K562 (cell line): ENCODE data around the gene ASGR2. TPM values are rescaled to one million over a fixed set of nuclear protein-coding genes. Genes with fewer than 3 reads are reported as not detected.
A peak's percentile ranks its signal among the peaks of the same experiment; 100 is the strongest.

Source experiments
- ATAC-seq: fragments of 200-7000 bp; cut with Tn5 transposase; 3 replicates; pipeline ENCODE4 v1.9.1; 2020; ENCODE audit warnings: moderate library complexity
- BruUV-seq: library from RNA; stranded (reverse); fragments of 400-500 nt; replicated peaks from 2 replicates; lab custom pipeline; 2021; lab: Mats Ljungman, UMichigan
- CTCF ChIA-PET: fragments of 300-600 bp; formaldehyde crosslinking; extraction: SDS; loops from one replicate; lab custom pipeline; 2021; ENCODE audit warnings: low intra/inter-chr PET ratio; lab: Yijun Ruan, JAX
- POLR2A ChIA-PET: fragments of 300-600, 350-650 bp; sonication (Branson Sonifier 250); formaldehyde crosslinking; extraction: SDS; loops from one replicate; lab custom pipeline; 2021; ENCODE audit warnings: antibody characterized with exemption, inconsistent platforms; lab: Yijun Ruan, JAX
- DNase-seq, 4 experiments: peaks; one replicate each; pipeline versions ENCODE4 v3.0.0 to v3.0.0-alpha.2; 2011 to 2018; ENCODE audit warnings: low spot score in 3 of 4, mixed read lengths in 3 of 4; ENCODE audit errors: extremely low read depth in 1 of 4
- FAIRE-seq: peaks from 2 replicates; lab custom pipeline; 2011; peaks lifted over from hg19 to GRCh38; lab: Jason Lieb, UNC
- H2AFZ ChIP-seq: 2 replicates; pipeline ENCODE4 v1.6.0; 2011; ENCODE audit warnings: low read depth, low read length, control low read depth, inconsistent platforms
- H3K27ac ChIP-seq: fragments of 200-600 bp; 3 replicates; pipeline ENCODE4 v1.8.0; 2011; ENCODE audit warnings: low read depth, mild to moderate bottlenecking, control low read depth, inconsistent platforms, low read length, moderate library complexity, mixed read lengths; ENCODE audit errors: extremely low read depth
- H3K27me3 ChIP-seq, 2 experiments: fragments of 300-600 bp in 1 of 2; 2 replicates in 1 of 2; 3 replicates in 1 of 2; pipeline versions ENCODE4 v1.6.0 to v1.8.0; 2011; ENCODE audit warnings: inconsistent platforms in 2 of 2, low read length in 2 of 2, mild to moderate bottlenecking in 1 of 2, mixed read lengths in 1 of 2, moderate library complexity in 1 of 2; ENCODE audit not compliant: control insufficient read depth in 2 of 2, insufficient read depth in 2 of 2
- H3K36me3 ChIP-seq: fragments of 300-600 bp; 3 replicates; pipeline ENCODE4 v1.8.0; 2011; ENCODE audit warnings: mild to moderate bottlenecking, low read length, inconsistent platforms; ENCODE audit not compliant: control insufficient read depth, insufficient read depth
- H3K4me1 ChIP-seq, 2 experiments: fragments of 200-600 bp in 1 of 2; replicated peaks in 1 of 2; 2 replicates in 1 of 2; 3 replicates in 1 of 2; pipeline versions ENCODE4 v1.5.1 to v1.8.0; 2011; ENCODE audit warnings: inconsistent platforms in 2 of 2, low read length in 2 of 2, mild to moderate bottlenecking in 1 of 2, mixed read lengths in 1 of 2, moderate library complexity in 1 of 2; ENCODE audit not compliant: control insufficient read depth in 2 of 2, insufficient read depth in 2 of 2
- H3K4me2 ChIP-seq: 2 replicates; pipeline ENCODE4 v1.6.1; 2011; ENCODE audit warnings: low read length, control low read depth, inconsistent platforms, mixed read lengths; ENCODE audit not compliant: insufficient read depth
- H3K4me3 ChIP-seq: fragments of 200-600 bp; sonication (generic), shearing (Covaris generic); 2 replicates; pipeline ENCODE4 v1.5.1; 2016; ENCODE audit warnings: control low read depth, inconsistent platforms
- H3K79me2 ChIP-seq: fragments of 200-600 bp; 3 replicates; pipeline ENCODE4 v1.8.0; 2011; ENCODE audit warnings: low read length, inconsistent platforms; ENCODE audit not compliant: control insufficient read depth, insufficient read depth
- H3K9ac ChIP-seq, 2 experiments: 2 replicates each; pipeline versions ENCODE4 v1.6.0 to v1.6.1; 2011; ENCODE audit warnings: low read depth in 2 of 2, low read length in 2 of 2, control low read depth in 1 of 2, inconsistent platforms in 1 of 2, mild to moderate bottlenecking in 1 of 2, mixed read lengths in 1 of 2; ENCODE audit not compliant: insufficient read depth in 1 of 2
- H3K9me1 ChIP-seq: one replicate; pipeline ENCODE4 v1.6.0; 2011; ENCODE audit warnings: inconsistent platforms, mild to moderate bottlenecking, low read length, moderate library complexity; ENCODE audit not compliant: control insufficient read depth, insufficient read depth
- H3K9me3 ChIP-seq: replicated peaks from 2 replicates; pipeline ENCODE4 v1.5.1; 2011; ENCODE audit warnings: low read depth, low read length, inconsistent platforms; ENCODE audit not compliant: control insufficient read depth, insufficient read depth
- H4K20me1 ChIP-seq: replicated peaks from 2 replicates; pipeline ENCODE4 v1.6.1; 2011; ENCODE audit warnings: low read length, inconsistent platforms, mixed read lengths; ENCODE audit not compliant: control insufficient read depth, insufficient read depth
- FOXM1 ChIP-seq, 2 experiments: fragments of 450-650 bp in 1 of 2; sonication (generic) in 1 of 2; formaldehyde crosslinking in 1 of 2; IDR thresholded peaks; 2 replicates each; pipeline versions ENCODE4 v1.6.1 to v1.9.0; 2017 to 2022; ENCODE audit warnings: low read depth in 2 of 2, mild to moderate bottlenecking in 2 of 2, missing genetic modification reagents in 1 of 2, moderate library complexity in 1 of 2
- RFX1 ChIP-seq: fragments of 450-650 bp; IDR thresholded peaks from 2 replicates; pipeline ENCODE4 v1.6.1; 2016; ENCODE audit warnings: mild to moderate bottlenecking, moderate library complexity
- SP2 ChIP-seq: IDR thresholded peaks from 2 replicates; pipeline ENCODE4 v1.6.1; 2011; ENCODE audit warnings: mild to moderate bottlenecking, low read depth, low read length, moderate library complexity; ENCODE audit not compliant: poor library complexity, severe bottlenecking; ENCODE audit errors: extremely low read depth
- WGBS: fragments of 100-300 bp; shearing (Covaris generic); methylation state at CpG from one replicate; pipeline ENCODE4 v1.1.6; 2016; ENCODE audit warnings: low coverage, mixed read lengths; ENCODE audit not compliant: insufficient coverage; ENCODE audit errors: missing lambda C conversion rate; 5-methylcytosine and 5-hydroxymethylcytosine counted together
- in situ Hi-C: fragments of 300-500 bp; cut with MboI; formaldehyde crosslinking; loops from 4 replicates; pipeline ENCODE4 v1.15.0; 2018; ENCODE audit warnings: inconsistent platforms, mixed read lengths
- intact Hi-C: fragments of 100-400 bp; cut with micrococcal nuclease; formaldehyde crosslinking; loops from 2 replicates; pipeline ENCODE4 v1.14.2; 2022
- polyA plus RNA-seq, 8 experiments: library from polyadenylated mRNA; depleted of rRNA in 4 of 8; stranded (reverse) in 5 of 8; unstranded in 3 of 8; fragments of >200 nt; fragmentation: Nextera tagmentation in 2 of 8; fragmentation: Illumina TruSeq in 1 of 8; extraction: Ambion mirVana in 2 of 8; extraction: Trizol in 1 of 8; gene quantifications; 2 replicates each; pipeline versions ENCODE4 v1.2.1 to v1.2.3, GENCODE V29; 2011 to 2014; ENCODE audit warnings: inconsistent platforms in 1 of 8, missing spikeins in 1 of 8
- total RNA-seq, 7 experiments: library from RNA; depleted of rRNA in 6 of 7; stranded (reverse); fragments of >200 nt in 6 of 7; fragmentation: Illumina TruSeq in 2 of 7; extraction: Trizol in 2 of 7; gene quantifications; 2 replicates each; pipeline versions ENCODE4 v1.2.1 to v1.2.3, GENCODE V29; 2011 to 2021; ENCODE audit warnings: low replicate concordance in 1 of 7

The ASGR2 gene
- total and polyA plus RNA-seq, 9 of the 15 experiments (the other 6 are each of a cell fraction or from before 2014, with no cell fraction given), result not detected

DNA sequence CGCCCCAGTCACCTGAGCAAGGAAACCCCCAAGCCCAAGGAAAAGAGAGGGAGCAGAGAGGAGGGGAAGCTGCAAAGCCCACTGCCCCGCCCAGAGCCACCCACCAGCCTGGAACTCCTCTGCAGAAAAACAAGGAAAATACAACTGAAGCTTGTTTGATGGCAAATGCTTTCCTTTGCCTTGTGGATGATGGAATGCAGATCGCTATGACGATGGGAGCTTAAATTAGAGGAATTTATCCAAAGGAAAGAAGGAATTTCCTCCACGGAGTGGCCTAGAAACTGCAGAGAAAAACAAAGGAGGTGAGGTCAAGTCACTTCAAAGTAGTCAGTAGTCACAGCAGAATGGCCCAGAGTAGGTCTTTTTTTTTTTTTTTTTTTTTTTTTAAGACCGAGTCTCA is 31.5 kb upstream of the ASGR2 start:
- BruUV-seq, result no TSS peak
- Histone ChIP-seq H3K27me3 (peaks cover 9 to 39% of the 10 kb centered on the region in 2 experiments), H3K27ac (no peak overlapping the region), H3K79me2 (no peaks in the 10 kb centered on the region), H4K20me1 (no peaks in the 10 kb centered on the region), H3K4me1 (no peaks in the 10 kb centered on the region; a peak in 1 of 5 replicates), H3K36me3 (no peaks in the 10 kb centered on the region), H3K9me1 (no peaks in the 10 kb centered on the region), H3K9ac (no peak overlapping the region), H3K4me2 (no peak overlapping the region), H2AFZ (no peak overlapping the region), H3K9me3 (no peaks in the 10 kb centered on the region), H3K4me3 (no peak overlapping the region)
- 28% methylated on average over 4 of the region's 6 CpGs for WGBS
- in situ Hi-C loops (no loop called here), intact Hi-C loops (no loop called here)
- CTCF ChIA-PET, result no interaction called here
- DNase-seq (no peak), FAIRE-seq (no peak), ATAC-seq (no peak)
- TF ChIP-seq SP2, result no peak
- TF ChIP-seq RFX1, result peak; percentile 16; the same call in 1 of the 2 replicates
- POLR2A ChIA-PET, result interaction anchor here (1.0 kb wide), 1 partner anchor 19 kb away, joined by 4 read pairs; no protein-coding TSS in a partner anchor

DNA sequence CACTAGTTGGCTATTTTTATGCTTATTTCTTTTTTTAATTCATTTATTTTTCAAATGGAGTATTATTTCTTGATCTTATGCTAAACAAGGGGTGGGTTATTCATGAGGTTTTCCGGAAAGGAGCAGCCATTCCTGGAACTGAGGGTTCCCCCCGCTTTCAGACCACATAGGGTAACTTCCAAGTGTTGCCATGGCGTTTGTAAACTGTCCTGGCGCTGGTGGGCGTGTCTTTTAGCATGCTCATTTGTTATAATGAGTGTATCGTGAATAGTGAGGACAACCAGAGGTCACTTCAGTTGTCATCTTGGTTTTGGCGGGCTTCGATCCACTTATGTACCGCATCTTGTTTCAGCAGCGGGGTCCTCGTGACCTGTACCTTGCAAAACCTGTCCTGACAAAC is 29.6 kb upstream of the ASGR2 start:
- H3K27ac ChIP-seq, result no peak overlapping the region
- in situ Hi-C loops, result no loop called here
- no peak overlapping the region for H3K4me2 ChIP-seq
- DNase-seq (no peak), ATAC-seq (no peak), FAIRE-seq (no peak)
- no peaks in the 10 kb centered on the region; a peak in 1 of 5 replicates for H3K4me1 ChIP-seq
- ChIA-PET CTCF (no interaction called here), POLR2A (no interaction called here)
- no TSS peak for BruUV-seq
- peak; percentile 68 for TF ChIP-seq RFX1
- no peak for TF ChIP-seq FOXM1 (IDR thresholded peaks at IDR 0.05; ENCODE audit: low read depth)
- no peak for TF ChIP-seq FOXM1 (CRISPR knock-in tag; IDR thresholded peaks at IDR 0.05; ENCODE audit: low read depth)
- H2AFZ ChIP-seq, result no peak overlapping the region
- no peaks in the 10 kb centered on the region; the same call in 1 of the 2 replicates for H4K20me1 ChIP-seq
- H3K9ac ChIP-seq, result no peak overlapping the region
- H3K36me3 ChIP-seq, result no peaks in the 10 kb centered on the region
- no peaks in the 10 kb centered on the region for H3K9me1 ChIP-seq
- intact Hi-C loops, result no loop called here
- peaks cover 16 to 53% of the 10 kb centered on the region in 2 experiments for H3K27me3 ChIP-seq
- H3K9me3 ChIP-seq, result no peaks in the 10 kb centered on the region
- no peak overlapping the region for H3K4me3 ChIP-seq
- WGBS, result 4% methylated on average over 10 of the region's 11 CpGs
- no peaks in the 10 kb centered on the region for H3K79me2 ChIP-seq
